ENCODE results near the gene ZNF665.
"Not testable (repeated sequence)": the region's sequence is repeated elsewhere in the genome, so short reads cannot be mapped to it uniquely, and the experiment has no call there.

The ZNF665 gene

DNA sequence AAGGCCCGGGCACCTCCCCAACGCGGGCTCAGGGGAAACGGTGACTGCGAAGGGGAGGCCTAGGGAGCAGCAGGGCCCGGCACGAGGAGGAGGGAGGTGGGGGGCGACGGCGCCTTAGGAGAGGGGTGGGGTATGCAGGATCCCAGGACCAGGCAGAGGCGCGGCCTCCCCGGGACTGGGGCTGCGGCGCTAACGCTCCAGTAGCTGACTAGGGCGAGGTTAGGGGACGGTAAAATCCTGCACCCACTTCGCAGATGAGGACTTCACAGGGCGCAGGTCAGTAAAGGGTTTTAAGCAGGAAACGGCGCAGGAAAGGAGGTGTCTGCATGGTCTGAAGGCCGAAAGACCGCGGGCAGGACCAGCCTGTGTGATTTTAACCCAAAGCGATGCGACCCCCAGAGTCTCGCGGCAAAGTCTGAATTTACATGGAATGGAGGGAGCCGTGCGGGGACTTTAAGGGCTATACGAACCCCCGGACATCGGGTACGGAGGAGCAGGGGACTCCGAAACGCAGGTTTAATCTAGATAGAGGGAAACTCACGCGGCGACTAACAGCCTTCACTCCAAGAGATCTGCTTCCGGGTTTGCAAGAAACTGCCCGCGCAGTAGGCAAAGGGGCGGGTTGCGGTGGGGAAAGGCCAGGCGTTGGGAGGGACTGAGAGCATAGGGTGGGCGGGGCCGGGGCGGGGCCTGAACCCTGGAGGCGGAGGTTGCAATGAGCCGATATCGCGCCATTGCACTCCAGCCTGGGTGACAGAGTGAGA lies at the start of gene ZNF665:
ZNF665 (minus strand) TSS at position 588 of the 764 bp plus-strand sequence. CDS start 10,460 bp downstream, outside the sequence.
- Histone ChIP-seq H3K36me3 (ENCODE audit: insufficient read depth, low read length) (no peaks in the 10 kb centered on the region; the same call in 1 of the 2 replicates), H3K9ac (ENCODE audit: low read depth, low read length) (peak within 1 kb of the TSS; percentile 82), H3K9me3 (ENCODE audit: control insufficient read depth, insufficient read depth, low read length) (no peaks in the 10 kb centered on the region), H3K4me1 (ENCODE audit: insufficient read depth, low read length) (no peaks in the 10 kb centered on the region)

DNA sequence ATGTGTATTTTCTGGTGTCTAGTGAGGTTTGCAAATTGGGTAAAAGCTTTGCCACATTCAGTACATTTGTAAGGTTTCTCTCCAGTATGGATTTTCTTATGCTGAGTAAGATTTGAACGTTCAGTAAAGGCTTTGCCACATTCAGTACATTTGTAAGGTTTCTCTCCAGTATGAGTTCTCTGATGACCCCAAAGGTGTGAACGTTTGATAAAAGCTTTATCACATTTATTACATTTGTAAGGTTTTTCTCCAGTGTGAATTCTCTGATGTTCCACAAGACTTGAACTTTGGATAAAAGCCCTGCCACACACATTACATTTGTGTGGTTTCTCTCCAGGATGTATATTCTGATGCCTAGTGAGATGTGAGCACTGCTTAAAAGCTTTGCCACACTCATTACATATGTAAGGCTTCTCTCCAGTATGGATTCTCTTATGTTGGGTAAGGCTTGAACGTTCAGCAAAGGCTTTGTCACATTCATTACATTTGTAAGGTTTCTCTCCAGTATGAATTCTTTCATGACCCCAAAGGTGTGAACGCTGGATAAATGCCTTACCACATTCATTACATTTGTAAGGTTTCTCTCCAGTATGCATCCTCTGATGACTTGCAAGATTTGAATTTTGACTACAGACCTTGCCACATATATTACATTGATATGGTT lies 44.1 kb upstream of the ZNF665 start:
- Histone ChIP-seq H3K36me3 (ENCODE audit: insufficient read depth, low read length) (no peaks in the 10 kb centered on the region; the same call in 1 of the 2 replicates), H3K9ac (ENCODE audit: low read depth, low read length) (no peak overlapping the region), H3K9me3 (ENCODE audit: control insufficient read depth, insufficient read depth, low read length) (peaks cover 31% of the 10 kb centered on the region), H3K4me1 (ENCODE audit: insufficient read depth, low read length) (no peaks in the 10 kb centered on the region)

DNA sequence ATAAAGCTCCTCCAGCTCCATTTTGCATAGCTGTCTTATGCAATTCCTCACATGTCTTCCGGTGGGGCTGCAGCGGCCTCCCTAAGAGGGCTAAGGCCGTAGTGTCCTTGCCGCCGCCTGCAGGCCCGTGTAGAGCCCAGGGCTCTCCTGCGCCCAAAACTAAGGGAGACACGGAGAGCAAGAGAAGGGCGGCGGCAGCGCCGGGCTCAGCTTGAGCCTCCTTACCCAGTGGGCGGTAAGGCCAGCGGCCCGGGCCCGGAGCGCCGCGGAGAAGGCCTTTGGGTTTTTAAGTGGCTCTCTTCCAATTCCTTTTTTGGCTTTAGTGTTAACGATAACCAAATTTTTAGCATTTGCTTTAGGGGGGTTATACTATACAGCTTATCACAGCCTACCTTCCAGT lies 31.4 kb upstream of the ZNF665 start:
- no peaks in the 10 kb centered on the region for H3K36me3 ChIP-seq (ENCODE audit: insufficient read depth, low read length)
- no peak overlapping the region for H3K9ac ChIP-seq (ENCODE audit: low read depth, low read length)
- peaks cover 8% of the 10 kb centered on the region for H3K9me3 ChIP-seq (ENCODE audit: control insufficient read depth, insufficient read depth, low read length)
- H3K4me1 ChIP-seq (ENCODE audit: insufficient read depth, low read length), result no peaks in the 10 kb centered on the region

DNA sequence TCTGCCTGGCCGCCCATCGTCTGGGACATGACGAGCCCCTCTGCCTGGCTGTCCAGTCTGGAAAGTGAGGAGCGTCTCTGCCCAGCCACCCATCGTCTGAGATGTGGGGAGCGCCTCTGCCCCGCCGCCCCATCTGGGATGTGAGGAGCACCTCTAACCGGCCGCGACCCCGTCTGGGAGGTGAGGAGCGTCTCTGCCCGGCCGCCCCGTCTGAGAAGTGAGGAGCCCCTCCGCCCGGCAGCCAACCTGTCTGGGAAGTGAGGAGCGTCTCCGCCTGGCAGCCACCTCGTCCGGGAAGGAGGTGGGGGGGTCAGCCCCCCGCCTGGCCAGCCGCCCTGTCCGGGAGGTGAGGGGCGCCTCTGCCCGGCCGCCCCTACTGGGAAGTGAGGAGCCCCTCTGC lies 29.6 kb upstream of the ZNF665 start:
- H3K4me1 ChIP-seq (ENCODE audit: insufficient read depth, low read length); H3K36me3 ChIP-seq (ENCODE audit: insufficient read depth, low read length); H3K9ac ChIP-seq (ENCODE audit: low read depth, low read length): not testable (repeated sequence)
- H3K9me3 ChIP-seq (ENCODE audit: control insufficient read depth, insufficient read depth, low read length), result peaks cover 17% of the 10 kb centered on the region

DNA sequence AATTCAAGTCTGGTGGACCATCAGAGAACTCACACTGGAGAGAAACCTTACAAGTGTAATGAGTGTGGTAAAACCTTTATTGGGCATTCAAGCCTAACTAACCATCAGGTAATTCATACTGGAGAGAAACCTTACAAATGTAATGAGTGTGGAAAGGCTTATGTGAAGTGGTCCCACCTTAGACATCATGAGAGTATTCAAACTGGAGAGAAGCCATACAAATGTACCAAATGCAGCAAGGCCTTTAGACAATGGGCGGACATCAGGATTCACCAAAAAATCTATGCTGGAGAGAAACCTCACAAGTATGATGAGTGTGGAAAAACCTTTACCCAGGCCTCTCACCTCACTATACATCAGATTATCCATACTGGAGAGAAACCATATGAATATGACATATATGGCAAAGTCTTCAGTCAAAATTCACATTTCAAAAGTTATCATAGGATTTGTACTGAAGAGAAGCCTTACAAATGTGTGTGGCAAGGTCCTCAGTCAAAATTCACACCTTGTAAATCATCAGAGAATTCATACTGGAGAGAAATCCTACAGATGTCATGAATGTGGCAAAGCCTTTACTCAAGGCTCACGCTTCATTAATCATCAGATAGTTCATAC lies 19.7 kb upstream of the ZNF665 start:
- H3K9me3 ChIP-seq (ENCODE audit: control insufficient read depth, insufficient read depth, low read length), result peaks cover 16% of the 10 kb centered on the region
- H3K4me1 ChIP-seq (ENCODE audit: insufficient read depth, low read length), result no peaks in the 10 kb centered on the region
- H3K36me3 ChIP-seq (ENCODE audit: insufficient read depth, low read length), result no peaks in the 10 kb centered on the region
- no peak overlapping the region for H3K9ac ChIP-seq (ENCODE audit: low read depth, low read length)

DNA sequence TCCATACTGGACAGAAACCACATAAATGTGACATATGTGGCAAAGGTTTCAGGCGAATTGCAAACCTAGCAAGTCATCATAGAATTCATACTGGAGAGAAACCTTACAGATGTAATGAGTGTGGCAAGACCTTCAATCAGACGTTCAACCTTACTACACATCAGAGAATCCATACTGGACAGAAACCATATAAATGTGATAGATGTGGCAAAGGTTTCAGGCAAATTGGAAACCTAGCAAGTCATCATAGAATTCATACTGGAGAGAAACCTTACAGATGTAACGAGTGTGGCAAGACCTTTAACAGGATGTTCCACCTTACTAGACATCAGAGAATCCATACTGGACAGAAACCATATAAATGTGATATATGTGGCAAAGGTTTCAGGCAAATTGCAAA lies 18.4 kb upstream of the ZNF665 start:
- not testable (repeated sequence) for H3K36me3 ChIP-seq (ENCODE audit: insufficient read depth, low read length); H3K9ac ChIP-seq (ENCODE audit: low read depth, low read length); H3K4me1 ChIP-seq (ENCODE audit: insufficient read depth, low read length)
- H3K9me3 ChIP-seq (ENCODE audit: control insufficient read depth, insufficient read depth, low read length), result peaks cover 16% of the 10 kb centered on the region

DNA sequence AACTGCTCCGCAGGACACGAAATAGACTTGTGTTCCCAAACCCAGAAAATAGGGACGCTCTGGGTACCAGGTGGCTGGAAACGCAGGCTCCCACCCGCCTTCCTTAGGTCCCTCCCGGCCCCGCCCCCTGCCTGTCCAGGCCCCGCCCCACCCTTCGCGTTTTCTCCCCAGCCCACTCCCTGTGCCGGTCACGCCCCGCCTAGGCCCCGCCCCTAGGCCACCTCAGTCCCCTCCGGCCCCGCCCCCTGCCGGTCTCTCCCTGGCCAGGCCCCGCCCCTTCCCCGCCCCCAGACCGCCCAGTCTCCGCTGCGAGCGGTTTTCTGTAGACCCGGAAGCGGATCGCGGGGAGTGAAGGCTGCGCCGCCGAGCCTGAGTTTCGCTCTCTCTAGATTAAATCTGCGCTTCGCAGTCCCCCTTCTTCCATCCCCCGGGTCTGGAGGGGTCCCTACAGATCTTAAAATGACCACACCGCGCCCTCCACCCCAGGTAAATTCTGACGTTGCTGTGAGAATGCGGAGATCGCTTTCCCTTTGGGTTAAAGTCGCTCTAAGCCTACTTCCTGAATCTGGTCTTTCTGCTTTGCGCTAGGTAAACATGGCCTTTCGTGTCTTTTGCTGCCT lies 3.7 kb upstream of the ZNF665 start:
- H3K36me3 ChIP-seq (ENCODE audit: insufficient read depth, low read length), result no peaks in the 10 kb centered on the region
- peak overlapping the region; percentile 88 for H3K9ac ChIP-seq (ENCODE audit: low read depth, low read length)
- H3K4me1 ChIP-seq (ENCODE audit: insufficient read depth, low read length), result no peaks in the 10 kb centered on the region
- peaks cover 4% of the 10 kb centered on the region; the same call in 1 of the 2 replicates for H3K9me3 ChIP-seq (ENCODE audit: control insufficient read depth, insufficient read depth, low read length)

DNA sequence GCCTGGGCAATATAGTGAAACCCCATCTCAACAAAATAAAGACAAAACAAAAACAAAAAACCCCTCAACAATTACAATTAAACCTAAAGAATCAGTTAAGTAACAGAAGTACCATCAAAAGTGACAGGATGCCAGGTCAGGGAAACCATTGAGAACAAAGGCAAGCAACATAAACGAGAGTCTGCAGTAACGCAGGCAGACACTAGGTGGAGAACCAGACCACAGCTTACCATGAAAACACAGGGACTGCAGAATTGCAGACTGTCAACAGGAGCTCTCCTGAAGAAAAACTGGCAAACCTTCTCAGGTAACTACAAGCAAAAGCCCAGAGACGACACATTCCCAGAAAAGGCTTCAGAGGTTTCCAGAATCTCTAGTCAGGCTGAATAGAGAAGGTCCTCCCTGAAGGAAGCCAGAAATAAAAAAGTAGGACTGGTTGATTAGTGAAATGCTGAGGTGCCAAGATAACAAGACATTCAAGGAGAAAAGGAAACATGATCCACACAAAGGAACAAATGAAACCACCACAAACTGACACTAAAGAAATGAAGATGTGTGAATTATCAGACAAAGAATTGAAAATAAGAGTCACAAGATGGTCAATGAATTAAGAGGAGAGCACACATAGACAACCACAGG lies 2.2 kb upstream of the ZNF665 start:
- Histone ChIP-seq H3K4me1 (ENCODE audit: insufficient read depth, low read length) (no peaks in the 10 kb centered on the region), H3K9me3 (ENCODE audit: control insufficient read depth, insufficient read depth, low read length) (no peaks in the 10 kb centered on the region), H3K9ac (ENCODE audit: low read depth, low read length) (no peak overlapping the region), H3K36me3 (ENCODE audit: insufficient read depth, low read length) (no peaks in the 10 kb centered on the region; the same call in 1 of the 2 replicates)

DNA sequence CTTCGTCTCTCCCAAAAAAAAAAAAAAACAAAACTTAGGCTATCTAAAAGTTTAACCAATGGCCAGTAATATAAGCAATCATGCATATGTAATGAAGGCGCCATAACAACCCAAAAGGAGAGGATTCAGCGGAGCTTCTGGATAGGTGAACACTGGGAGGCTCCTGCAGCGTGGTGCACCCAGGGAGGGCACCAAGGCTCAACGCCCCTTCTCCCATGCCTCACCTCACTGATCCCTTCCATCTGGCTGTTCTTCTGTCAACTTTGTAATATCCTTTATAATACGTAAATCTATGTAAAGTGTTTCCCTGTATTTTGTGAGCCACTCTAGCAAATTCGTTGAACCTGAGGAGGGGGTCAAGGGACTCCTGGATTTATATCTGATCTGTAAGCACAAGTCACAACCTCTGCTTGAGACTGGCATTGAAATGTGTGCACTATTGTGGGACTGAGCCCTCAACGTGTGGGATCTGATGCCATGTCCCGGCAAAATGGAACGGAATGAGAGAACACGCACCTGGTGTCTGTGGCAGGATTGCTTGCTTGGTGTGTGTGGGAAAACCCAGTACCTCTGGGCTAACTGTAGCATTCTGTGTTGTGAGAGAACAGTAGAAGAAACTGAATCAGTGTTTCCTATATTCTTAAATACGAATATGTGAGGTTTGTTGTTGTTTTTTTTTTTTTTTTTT lies 521 bp upstream of the ZNF665 start:
- Histone ChIP-seq H3K9me3 (ENCODE audit: control insufficient read depth, insufficient read depth, low read length) (no peaks in the 10 kb centered on the region), H3K4me1 (ENCODE audit: insufficient read depth, low read length) (no peaks in the 10 kb centered on the region), H3K9ac (ENCODE audit: low read depth, low read length) (peak overlapping the region; percentile 36; the same call in 1 of the 2 replicates), H3K36me3 (ENCODE audit: insufficient read depth, low read length) (no peaks in the 10 kb centered on the region; the same call in 1 of the 2 replicates)

DNA sequence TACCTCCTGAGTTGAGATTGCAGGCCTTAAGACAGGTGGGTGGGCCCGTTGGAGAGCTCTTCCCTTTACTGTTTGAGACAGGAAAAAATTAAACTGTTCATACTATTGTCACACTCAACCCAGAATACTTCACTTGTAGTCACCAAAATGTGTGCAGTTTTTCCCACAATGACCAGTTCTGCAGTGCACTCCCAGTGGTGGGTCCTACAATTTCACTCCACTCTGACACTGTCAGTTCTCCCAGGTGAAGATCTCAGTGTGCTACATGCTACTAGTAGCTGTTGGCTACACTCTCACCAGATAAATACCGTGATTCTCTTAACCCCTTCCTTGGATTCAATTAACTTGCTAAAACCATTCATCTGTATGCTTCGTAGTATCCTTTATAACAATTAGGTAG lies 2.9 kb downstream of the ZNF665 start:
- H3K9ac ChIP-seq (ENCODE audit: low read depth, low read length), result no peak overlapping the region
- no peaks in the 10 kb centered on the region for H3K4me1 ChIP-seq (ENCODE audit: insufficient read depth, low read length)
- no peaks in the 10 kb centered on the region for H3K9me3 ChIP-seq (ENCODE audit: control insufficient read depth, insufficient read depth, low read length)
- no peaks in the 10 kb centered on the region; the same call in 1 of the 2 replicates for H3K36me3 ChIP-seq (ENCODE audit: insufficient read depth, low read length)

DNA sequence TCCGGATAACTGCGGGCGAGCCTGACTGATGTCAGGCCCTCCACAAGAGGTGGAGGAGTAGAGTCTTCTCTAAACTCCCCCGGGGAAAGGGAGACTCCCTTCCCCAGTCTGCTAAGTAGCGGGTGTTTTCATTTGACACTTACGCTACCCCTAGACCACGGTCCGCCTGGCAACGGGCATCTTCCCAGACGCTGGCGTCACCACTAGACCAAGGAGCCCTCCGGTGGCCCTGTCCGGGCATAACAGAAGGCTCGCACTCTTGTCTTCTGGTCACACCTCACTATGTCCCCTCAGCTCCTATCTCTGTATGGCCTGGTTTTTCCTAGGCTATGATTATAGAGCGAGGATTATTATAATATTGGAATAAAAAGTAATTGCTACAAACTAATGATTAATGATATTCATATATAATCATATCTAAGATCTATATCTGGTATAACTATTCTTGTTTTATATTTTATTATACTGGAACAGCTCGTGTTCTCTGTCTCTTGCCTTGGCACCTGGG lies 3.4 kb downstream of the ZNF665 start:
- H3K9ac ChIP-seq (ENCODE audit: low read depth, low read length); H3K36me3 ChIP-seq (ENCODE audit: insufficient read depth, low read length); H3K4me1 ChIP-seq (ENCODE audit: insufficient read depth, low read length); H3K9me3 ChIP-seq (ENCODE audit: control insufficient read depth, insufficient read depth, low read length): not testable (repeated sequence)

DNA sequence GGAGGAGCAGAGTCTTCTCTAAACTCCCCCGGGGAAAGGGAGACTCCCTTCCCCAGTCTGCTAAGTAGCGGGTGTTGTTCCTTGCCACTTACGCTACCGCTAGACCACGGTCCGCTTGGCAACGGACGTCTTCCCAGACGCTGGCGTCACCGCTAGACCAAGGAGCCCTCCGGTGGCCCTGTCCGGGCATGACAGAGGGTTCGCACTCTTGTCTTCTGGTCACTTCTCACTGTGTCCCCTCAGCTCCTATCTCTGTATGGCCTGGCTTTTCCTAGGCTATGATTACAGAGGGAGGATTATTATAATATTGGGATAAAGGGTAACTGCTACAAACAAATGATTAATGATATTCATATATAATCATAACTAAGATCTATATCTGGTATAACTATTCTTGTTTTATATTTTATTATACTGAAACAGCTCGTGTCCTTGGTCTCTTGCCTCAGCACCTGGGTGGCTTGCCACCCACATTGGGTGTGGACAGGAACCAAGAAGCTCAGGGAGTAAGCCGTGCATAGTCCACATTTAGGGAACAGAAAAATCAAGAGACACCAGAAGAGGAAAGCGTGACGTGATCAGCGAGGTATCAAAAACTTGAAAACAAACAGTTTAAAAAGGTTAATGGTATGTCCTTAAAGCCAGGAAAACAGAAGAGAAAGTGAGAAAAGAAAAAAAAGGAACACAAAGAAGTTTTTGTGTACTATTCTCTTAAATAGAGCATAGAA lies 7.8 kb downstream of the ZNF665 start:
- not testable (repeated sequence) for H3K9ac ChIP-seq (ENCODE audit: low read depth, low read length); H3K36me3 ChIP-seq (ENCODE audit: insufficient read depth, low read length); H3K9me3 ChIP-seq (ENCODE audit: control insufficient read depth, insufficient read depth, low read length); H3K4me1 ChIP-seq (ENCODE audit: insufficient read depth, low read length)

DNA sequence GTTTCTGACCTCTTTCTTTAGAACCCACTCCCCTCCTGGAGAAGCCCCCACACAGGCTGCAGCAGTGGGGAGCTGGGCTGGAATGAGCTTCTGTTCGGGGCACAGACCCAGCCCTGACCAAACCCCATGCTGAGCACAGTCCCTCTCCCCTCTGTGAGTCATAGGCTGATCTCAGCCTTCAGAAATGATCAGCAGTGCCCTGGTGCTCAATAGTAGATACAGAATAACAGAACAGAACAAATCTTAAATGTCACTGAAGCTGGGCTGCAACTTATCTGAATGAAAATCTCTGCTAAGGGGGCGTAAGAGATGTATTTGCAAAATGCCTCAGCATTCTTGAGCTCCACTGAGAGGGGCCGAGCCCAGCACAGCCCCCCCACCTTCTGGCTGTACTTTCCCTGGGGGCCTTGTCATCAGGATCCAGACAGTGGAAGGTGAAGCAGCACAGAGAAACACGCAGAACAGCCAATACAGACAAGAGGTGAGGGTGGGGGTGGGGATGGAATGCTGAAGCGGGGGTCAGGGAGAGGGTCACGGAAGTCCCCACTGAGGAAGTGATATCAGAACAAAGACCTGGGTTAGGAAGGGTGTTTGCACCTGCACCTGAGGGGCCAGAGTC lies 9.9 kb downstream of the ZNF665 start:
- Histone ChIP-seq H3K9me3 (ENCODE audit: control insufficient read depth, insufficient read depth, low read length) (no peaks in the 10 kb centered on the region), H3K4me1 (ENCODE audit: insufficient read depth, low read length) (no peaks in the 10 kb centered on the region; the same call in 1 of the 2 replicates), H3K9ac (ENCODE audit: low read depth, low read length) (no peak overlapping the region), H3K36me3 (ENCODE audit: insufficient read depth, low read length) (no peaks in the 10 kb centered on the region)
